Neural progenitor cell (in vitro differentiated cells): ENCODE measurements around the gene SCMH1.

Experiments
- CTCF ChIP-seq: fragments of 200-600 bp; sonication (generic); IDR thresholded peaks from 2 replicates; pipeline ENCODE4 v1.5.1; 2017; ENCODE audit warnings: antibody characterized with exemption, mild to moderate bottlenecking
- EZH2 ChIP-seq: fragments of 200-600 bp; sonication (generic); IDR thresholded peaks from 2 replicates; pipeline ENCODE4 v1.6.1; 2017; ENCODE audit warnings: antibody characterized with exemption, mild to moderate bottlenecking, moderate library complexity
- EZH2phosphoT487 ChIP-seq: fragments of 200-600 bp; sonication (generic); IDR thresholded peaks from 2 replicates; pipeline ENCODE4 v1.6.1; 2017; ENCODE audit warnings: antibody characterized with exemption

- TF ChIP-seq CTCF (no peak), EZH2 (no peak), EZH2phosphoT487 (no peak)
Measured at GRCh38 chr1:41233708-41234107, 8.4 kb downstream of the SCMH1 start.
